ENCODE measurements around the gene DPF3. TPM values are rescaled to one million over a fixed set of nuclear protein-coding genes. Genes with fewer than 3 reads are reported as not detected.

The DPF3 gene
- total RNA-seq, 4 donors from 2014 or later = 1.1 to 4.7 (median 1.8) TPM

GRCh38 chr14:72599579-72600470, 294.1 kb downstream of the DPF3 start:
- 61 to 63% methylated on average over 16 of the region's 16 CpGs for WGBS, 2 donors
- TF ChIP-seq POLR2A (IDR thresholded peaks at IDR 0.05) (no peak), CTCF (IDR thresholded peaks at IDR 0.05) (no peak)
- intact Hi-C loops (cut with DNase I; ENCODE audit: low total_unique reads) = no loop called here

GRCh38 chr14:72598306-72598705, 295.6 kb downstream of the DPF3 start:
- WGBS, 2 donors = 92 to 100% methylated on average over 2 to 5 of the region's 5 CpGs
- H3K4me3 ChIP-seq (ENCODE audit: low read depth, poor library complexity, severe bottlenecking) = no peak overlapping the region
- TF ChIP-seq CTCF (IDR thresholded peaks at IDR 0.05) (no peak), POLR2A (IDR thresholded peaks at IDR 0.05) (no peak)
- no peak for DNase-seq (ENCODE audit: low spot score in 2 of 2)
- intact Hi-C loops (cut with DNase I; ENCODE audit: low total_unique reads) = no loop called here

More at GRCh38 chr14:72599579-72600470, 294.1 kb downstream of the DPF3 start:
- DNase-seq (ENCODE audit: low spot score in 2 of 2) = no peak
- no peak overlapping the region for H3K4me3 ChIP-seq (ENCODE audit: low read depth, poor library complexity, severe bottlenecking)

GRCh38 chr14:72597252-72598233, 296.4 kb downstream of the DPF3 start:
- TF ChIP-seq CTCF (IDR thresholded peaks at IDR 0.05) (no peak), POLR2A (IDR thresholded peaks at IDR 0.05) (no peak)
- no peak overlapping the region for H3K4me3 ChIP-seq (ENCODE audit: low read depth, poor library complexity, severe bottlenecking)
- DNase-seq (ENCODE audit: low spot score in 2 of 2) = no peak
- intact Hi-C loops (cut with DNase I; ENCODE audit: low total_unique reads) = no loop called here
- WGBS, 2 donors = 46 to 57% methylated on average over 16 of the region's 16 CpGs

- intact Hi-C loops (cut with DNase I; ENCODE audit: low total_unique reads) = no loop called here
- no peak for DNase-seq (ENCODE audit: low spot score in 2 of 2)
- 88 to 90% methylated on average over 8 of the region's 8 CpGs for WGBS, 2 donors
- no peak for TF ChIP-seq POLR2A (IDR thresholded peaks at IDR 0.05)
- no peak for TF ChIP-seq CTCF (IDR thresholded peaks at IDR 0.05)
- no peak overlapping the region for H3K4me3 ChIP-seq (ENCODE audit: low read depth, poor library complexity, severe bottlenecking)
These were observed 298.6 kb downstream of the DPF3 start for GRCh38 chr14:72595152-72595862.

Measured in lower leg skin (tissue), 4 donors.